HG03520 (cell line): ENCODE results near the gene SOX9.

ENCODE experiments used
- ATAC-seq: cut with Tn5 transposase; IDR thresholded peaks from one replicate; pipeline ENCODE4 v1.9.1; 2021; ENCODE audit warnings: mild to moderate bottlenecking, moderate library complexity; ENCODE audit not compliant: unreplicated experiment

SOX9 gene

GRCh38 chr17:72152387-72152929 is 31.6 kb downstream of the SOX9 start:
- ATAC-seq: no peak

- ATAC-seq: no peak
Measured at GRCh38 chr17:72158895-72159885, 38.4 kb downstream of the SOX9 start.

- ATAC-seq: no peak
Measured at GRCh38 chr17:72162569-72162968, 41.7 kb downstream of the SOX9 start.

- no peak for ATAC-seq
Measured at GRCh38 chr17:72163474-72163873, 42.7 kb downstream of the SOX9 start.

- no peak for ATAC-seq
Measured at GRCh38 chr17:72164158-72164739, 43.4 kb downstream of the SOX9 start.

GRCh38 chr17:72165192-72165866 is 44.5 kb downstream of the SOX9 start:
- ATAC-seq: no peak

GRCh38 chr17:72165867-72166439 is 45.1 kb downstream of the SOX9 start:
- no peak for ATAC-seq

GRCh38 chr17:72167593-72167992 is 46.8 kb downstream of the SOX9 start:
- no peak for ATAC-seq

GRCh38 chr17:72169823-72170222 is 49.0 kb downstream of the SOX9 start:
- ATAC-seq: no peak

- ATAC-seq: no peak
Measured at GRCh38 chr17:72171703-72172667, 51.2 kb downstream of the SOX9 start.

GRCh38 chr17:72173499-72174116 is 52.8 kb downstream of the SOX9 start:
- no peak for ATAC-seq

GRCh38 chr17:72175263-72175662 is 54.4 kb downstream of the SOX9 start:
- ATAC-seq: no peak
